HG02970 (cell line): ENCODE measurements around the gene HPCAL1.

Experiments
- ATAC-seq: cut with Tn5 transposase; IDR thresholded peaks from one replicate; pipeline ENCODE4 v1.9.1; 2021; ENCODE audit warnings: mild to moderate bottlenecking, moderate library complexity, moderate number of reproducible peaks; ENCODE audit not compliant: unreplicated experiment, low FRiP score

The HPCAL1 gene

GRCh38 chr2:10399358-10399757 is 96.7 kb downstream of the HPCAL1 start:
- ATAC-seq: no peak

DNA sequence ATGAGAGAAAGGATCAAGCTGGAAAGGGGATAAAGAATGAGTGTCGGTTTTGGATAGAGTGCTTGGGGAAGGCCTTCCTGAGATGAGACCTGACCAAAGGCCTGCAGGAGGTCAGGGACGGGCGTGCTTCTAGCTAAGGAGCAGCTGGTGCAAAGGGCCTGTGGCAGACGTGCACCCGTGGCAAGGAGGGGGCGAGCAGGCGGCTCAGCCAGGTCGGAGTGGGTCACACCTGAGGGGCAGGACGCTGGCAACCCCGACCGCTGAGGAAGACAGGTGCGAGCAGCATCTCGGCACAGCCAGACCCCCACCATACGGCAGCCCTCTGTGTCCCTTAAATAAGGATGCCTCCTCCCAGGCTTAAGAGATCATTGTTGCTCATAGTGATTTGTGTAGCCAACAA is 97.3 kb downstream of the HPCAL1 start:
- no peak for ATAC-seq

DNA sequence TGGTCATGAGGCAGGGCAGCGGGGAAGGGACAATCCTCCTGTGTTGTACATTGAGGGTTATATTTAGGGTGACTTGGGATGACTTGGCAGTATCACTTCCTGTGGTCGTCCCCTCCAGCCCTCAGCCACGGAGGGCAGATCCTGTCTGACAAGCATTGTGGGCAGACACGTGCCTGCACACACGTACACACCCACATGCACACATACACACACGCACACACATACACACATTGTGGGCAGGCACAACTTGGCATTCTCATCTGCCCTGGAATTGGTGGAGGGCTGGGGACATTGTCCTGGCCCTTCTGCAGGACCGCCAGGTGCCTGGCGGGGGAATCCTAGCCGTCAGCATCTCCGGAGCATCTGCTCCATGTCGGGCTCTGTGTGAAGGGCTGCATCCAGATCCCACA is 97.9 kb downstream of the HPCAL1 start:
- ATAC-seq: no peak

GRCh38 chr2:10400978-10401951 is 98.6 kb downstream of the HPCAL1 start:
- no peak for ATAC-seq

- ATAC-seq: no peak
These were observed 99.4 kb downstream of the HPCAL1 start for GRCh38 chr2:10402062-10402585.

GRCh38 chr2:10402653-10403215 is 100.0 kb downstream of the HPCAL1 start:
- no peak for ATAC-seq

DNA sequence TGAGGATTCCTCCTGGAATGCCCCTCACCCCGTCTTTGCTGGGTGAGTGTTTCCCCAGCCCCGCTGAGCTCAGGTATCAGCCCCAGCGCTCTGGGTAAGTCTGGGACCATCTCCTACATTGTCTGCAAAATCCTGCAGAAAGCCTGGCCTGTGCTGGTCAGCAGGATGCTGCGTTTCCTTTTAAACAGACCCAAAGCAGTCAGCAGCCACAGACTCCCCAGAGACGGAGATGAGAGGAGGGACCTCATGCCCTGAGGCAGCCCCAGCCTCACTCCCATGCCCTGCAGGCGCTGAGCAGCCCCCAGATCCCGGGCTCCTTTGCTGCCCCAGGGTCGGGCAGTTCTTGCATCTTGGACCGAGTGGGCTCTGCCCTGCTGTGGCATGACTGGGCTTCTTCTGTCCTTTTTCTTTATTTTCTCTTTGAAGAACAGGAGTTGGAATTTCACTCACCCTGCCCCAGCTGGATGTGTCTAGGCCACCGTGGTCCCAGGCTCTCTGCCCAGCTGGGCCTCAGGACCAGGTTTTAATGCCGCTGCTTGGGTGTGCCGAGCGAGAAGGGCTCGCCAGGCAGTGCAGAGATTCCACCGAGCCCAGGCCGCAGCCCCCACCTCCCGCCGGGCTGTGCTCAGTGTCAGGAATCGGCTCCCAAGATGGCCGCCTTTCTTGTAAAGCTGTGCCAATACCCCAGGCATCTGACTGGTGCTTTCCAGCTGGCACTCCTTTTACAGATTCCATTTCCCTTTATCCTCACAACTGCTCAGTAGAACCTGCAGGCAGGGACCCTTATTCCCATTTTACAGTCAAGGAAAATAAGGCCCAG is 101.8 kb downstream of the HPCAL1 start:
- no peak for ATAC-seq

GRCh38 chr2:10405448-10405847 is 102.7 kb downstream of the HPCAL1 start:
- no peak for ATAC-seq

GRCh38 chr2:10406016-10406415 is 103.3 kb downstream of the HPCAL1 start:
- ATAC-seq: no peak

GRCh38 chr2:10406491-10407188 is 103.9 kb downstream of the HPCAL1 start:
- ATAC-seq: no peak

DNA sequence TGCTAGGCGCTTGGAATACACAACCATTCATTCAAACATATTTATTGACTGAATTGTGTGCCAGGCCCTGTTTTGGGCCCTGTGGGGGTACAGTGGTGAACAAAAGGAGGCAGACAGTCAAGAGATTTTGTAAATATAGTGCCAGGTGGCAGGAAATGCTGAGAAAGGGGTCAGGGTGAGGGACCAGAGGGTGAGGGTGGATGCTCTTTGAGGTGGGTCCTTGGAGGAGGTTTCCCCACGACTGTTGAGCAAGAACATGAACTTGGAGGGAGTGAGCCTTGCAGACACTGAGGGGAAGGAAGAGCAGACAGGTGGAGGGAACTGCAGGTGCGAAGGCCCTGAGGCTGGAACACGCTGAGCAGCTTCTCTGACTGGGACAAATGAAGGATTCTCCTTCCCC is 104.7 kb downstream of the HPCAL1 start:
- ATAC-seq: no peak

- peak; percentile 26 for ATAC-seq
These were observed 105.3 kb downstream of the HPCAL1 start for GRCh38 chr2:10407841-10408648.

- peak; percentile 52 for ATAC-seq
These were observed 106.2 kb downstream of the HPCAL1 start for GRCh38 chr2:10408649-10409579.

GRCh38 chr2:10410001-10410822 is 107.5 kb downstream of the HPCAL1 start:
- peak; percentile 58 for ATAC-seq

- ATAC-seq: no peak
These were observed 108.2 kb downstream of the HPCAL1 start for GRCh38 chr2:10410823-10411437.

- no peak for ATAC-seq
These were observed 108.9 kb downstream of the HPCAL1 start for GRCh38 chr2:10411557-10411956.

DNA sequence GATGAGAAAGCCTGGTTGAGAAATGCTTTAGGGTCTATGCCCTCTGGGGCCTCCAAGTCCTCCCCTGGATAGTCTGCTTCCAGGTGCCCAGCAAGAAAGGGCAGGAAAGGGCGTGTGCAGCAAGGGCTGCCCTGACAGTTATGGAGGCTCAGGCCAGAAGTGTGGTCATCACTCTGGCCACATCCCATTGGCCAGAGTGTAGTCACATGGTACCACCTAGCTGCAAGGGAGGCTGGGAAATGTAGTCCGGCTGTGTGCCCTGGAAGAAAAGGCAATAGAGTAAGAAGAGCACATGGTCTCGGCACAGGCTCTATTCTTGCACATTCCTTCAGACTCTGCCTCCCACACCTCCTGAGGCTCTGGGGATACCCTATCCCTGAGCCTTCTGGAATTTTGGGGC is 109.7 kb downstream of the HPCAL1 start:
- ATAC-seq: no peak
